Measurements from ENCODE around the gene SDCBP2. TPM values are rescaled to one million over a fixed set of nuclear protein-coding genes. Genes with fewer than 3 reads are reported as not detected.

SDCBP2 gene
- total and polyA plus RNA-seq, 2 experiments from 2014 or later: 4.2 to 5.5 TPM

DNA sequence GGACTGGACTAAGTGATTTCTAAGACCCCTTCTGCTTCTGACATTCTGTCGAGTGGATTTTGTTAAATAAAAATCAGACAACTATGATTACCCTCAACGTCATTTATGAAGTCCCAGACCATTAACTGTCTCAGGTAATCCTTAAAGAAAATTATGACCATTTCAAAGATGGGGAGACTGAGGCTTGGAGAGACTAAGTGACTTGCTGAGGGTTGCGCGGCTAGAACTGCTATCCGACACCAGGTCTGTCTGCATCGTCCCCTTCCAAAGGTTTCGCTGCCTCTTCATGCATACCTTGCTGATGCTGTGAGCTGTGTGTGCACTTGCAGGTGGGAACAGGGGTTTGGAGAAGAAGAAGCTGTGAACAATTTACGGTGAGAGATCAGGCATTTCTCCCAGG, 59.7 kb downstream of the SDCBP2 start:
- in situ Hi-C loops (cut with MboI): no loop called here
- Histone ChIP-seq H3K4me1 (ENCODE audit: insufficient read depth) (peaks cover 15% of the 10 kb centered on the region), H3K27ac (no peak overlapping the region), H3K9ac (no peak overlapping the region), H3K9me3 (ENCODE audit: low read depth) (no peaks in the 10 kb centered on the region), H3K36me3 (ENCODE audit: low read depth) (no peaks in the 10 kb centered on the region), H3K27me3 (replicated peaks; ENCODE audit: insufficient read depth) (no peaks in the 10 kb centered on the region), H4K20me1 (ENCODE audit: insufficient read depth) (no peaks in the 10 kb centered on the region), H3K4me3 (no peak overlapping the region), H3F3A (ENCODE audit: insufficient read depth) (no peaks in the 10 kb centered on the region), H3K9me2 (ENCODE audit: insufficient read depth) (no peaks in the 10 kb centered on the region), H3K79me2 (ENCODE audit: insufficient read depth) (0 out of 2 replicates have a peak, but pooled peaks cover 5% of the 10 kb centered on the region), H3K4me2 (ENCODE audit: unreplicated experiment) (no peak overlapping the region), H2AFZ (no peak overlapping the region)
- 81 to 88% methylated on average over 8 of the region's 8 CpGs for WGBS, 2 experiments (ENCODE audit: low coverage in 1 of 2, low lambda C conversion rate in 2 of 2, missing lambda C conversion rate in 2 of 2)
- TF ChIP-seq EZH2 (IDR thresholded peaks at IDR 0.05; ENCODE audit: insufficient read depth, poor library complexity, severe bottlenecking): no peak
- DNase-seq: no peak

DNA sequence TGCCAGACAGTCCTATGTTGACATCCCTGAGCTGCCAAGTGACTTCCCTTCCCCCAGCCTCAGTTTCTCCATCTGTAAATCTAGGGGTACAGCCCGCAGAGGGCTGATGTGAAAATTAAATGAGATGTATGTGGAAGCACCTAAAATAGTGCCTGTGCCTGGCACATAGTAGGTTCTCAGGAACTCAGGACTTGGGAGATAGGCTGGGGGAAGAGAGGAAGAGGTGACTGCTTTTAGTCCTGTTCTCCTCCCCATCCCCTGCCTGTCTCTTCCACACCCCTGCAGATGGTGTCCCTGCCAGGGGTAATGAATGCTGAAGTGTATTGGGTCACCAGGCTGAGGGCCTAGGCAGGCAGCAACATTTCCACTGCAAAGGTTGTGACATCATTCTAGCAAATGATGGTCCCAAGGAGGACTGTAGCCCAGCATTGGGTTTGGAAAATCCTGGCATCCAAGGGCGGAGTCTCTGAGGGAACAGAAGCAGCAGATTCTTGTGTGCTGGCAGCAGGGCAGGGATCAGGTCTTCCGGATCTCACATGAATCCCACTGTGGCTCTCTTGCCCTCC, 61.0 kb downstream of the SDCBP2 start:
- no peaks in the 10 kb centered on the region for H3K36me3 ChIP-seq (ENCODE audit: low read depth)
- H3K4me3 ChIP-seq: no peak overlapping the region
- DNase-seq: peak; percentile 12
- no peak overlapping the region for H3K27ac ChIP-seq
- H2AFZ ChIP-seq: no peak overlapping the region
- in situ Hi-C loops (cut with MboI): no loop called here
- TF ChIP-seq EZH2 (IDR thresholded peaks at IDR 0.05; ENCODE audit: insufficient read depth, poor library complexity, severe bottlenecking): no peak
- TF ChIP-seq EZH2phosphoT487 (IDR thresholded peaks at IDR 0.05; ENCODE audit: insufficient read depth, low read depth): no peak
- H3K9me3 ChIP-seq (ENCODE audit: low read depth): no peaks in the 10 kb centered on the region
- H3F3A ChIP-seq (ENCODE audit: insufficient read depth): no peaks in the 10 kb centered on the region
- H3K4me2 ChIP-seq (ENCODE audit: unreplicated experiment): no peak overlapping the region
- H3K9ac ChIP-seq: no peak overlapping the region
- no peaks in the 10 kb centered on the region for H3K9me2 ChIP-seq (ENCODE audit: insufficient read depth)
- H3K79me2 ChIP-seq (ENCODE audit: insufficient read depth): 0 out of 2 replicates have a peak, but pooled peaks cover 5% of the 10 kb centered on the region
- 78 to 88% methylated on average over 3 of the region's 3 CpGs for WGBS, 2 experiments (ENCODE audit: low coverage in 1 of 2, low lambda C conversion rate in 2 of 2, missing lambda C conversion rate in 2 of 2)
- H3K27me3 ChIP-seq (replicated peaks; ENCODE audit: insufficient read depth): no peaks in the 10 kb centered on the region
- H3K4me1 ChIP-seq (ENCODE audit: insufficient read depth): peaks cover 23% of the 10 kb centered on the region
- H4K20me1 ChIP-seq (ENCODE audit: insufficient read depth): no peaks in the 10 kb centered on the region

DNA sequence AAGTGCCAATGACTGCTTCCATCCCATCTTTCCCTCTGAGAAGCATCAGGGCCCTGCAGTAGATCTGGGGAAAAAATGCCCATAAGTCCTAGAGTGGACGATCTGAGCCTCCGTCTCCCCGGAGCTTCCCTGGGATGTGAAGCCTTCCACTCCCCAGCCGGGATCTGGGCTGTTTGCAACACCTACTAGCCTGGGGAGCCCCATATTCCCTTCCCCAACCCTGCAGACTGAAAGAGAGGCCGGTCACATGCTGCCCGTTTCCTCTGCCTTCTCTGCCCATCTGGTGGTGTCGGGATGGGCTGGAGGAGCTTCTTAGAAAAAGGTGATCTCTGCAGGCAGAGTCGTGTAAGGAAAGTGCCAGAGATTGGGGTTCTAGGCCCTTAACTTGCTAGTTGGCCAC, 61.8 kb downstream of the SDCBP2 start:
- Histone ChIP-seq H3K36me3 (ENCODE audit: low read depth) (no peaks in the 10 kb centered on the region), H3K27me3 (replicated peaks; ENCODE audit: insufficient read depth) (no peaks in the 10 kb centered on the region), H3K9me2 (ENCODE audit: insufficient read depth) (no peaks in the 10 kb centered on the region), H3K79me2 (ENCODE audit: insufficient read depth) (0 out of 2 replicates have a peak, but pooled peaks cover 5% of the 10 kb centered on the region), H3K27ac (no peak overlapping the region), H3F3A (ENCODE audit: insufficient read depth) (no peaks in the 10 kb centered on the region), H4K20me1 (ENCODE audit: insufficient read depth) (no peaks in the 10 kb centered on the region), H3K9ac (0 out of 2 replicates have a peak overlapping the region, but pooled peaks have one; percentile 72), H2AFZ (no peak overlapping the region; the same call in 1 of the 2 replicates), H3K9me3 (ENCODE audit: low read depth) (no peaks in the 10 kb centered on the region), H3K4me1 (ENCODE audit: insufficient read depth) (peaks cover 23% of the 10 kb centered on the region), H3K4me3 (peak overlapping the region; percentile 76), H3K4me2 (ENCODE audit: unreplicated experiment) (peak overlapping the region; percentile 83)
- in situ Hi-C loops (cut with MboI): no loop called here
- WGBS, 2 experiments (ENCODE audit: low coverage in 1 of 2, low lambda C conversion rate in 2 of 2, missing lambda C conversion rate in 2 of 2): 54 to 56% methylated on average over 8 of the region's 8 CpGs
- TF ChIP-seq EZH2phosphoT487 (IDR thresholded peaks at IDR 0.05; ENCODE audit: insufficient read depth, low read depth): no peak
- TF ChIP-seq EZH2 (IDR thresholded peaks at IDR 0.05; ENCODE audit: insufficient read depth, poor library complexity, severe bottlenecking): no peak
- peak; percentile 20 for DNase-seq

- 1 to 2% methylated on average over 51 to 59 of the region's 61 CpGs for WGBS, 2 experiments (ENCODE audit: low coverage in 1 of 2, low lambda C conversion rate in 2 of 2, missing lambda C conversion rate in 2 of 2)
- H3K9me3 ChIP-seq (ENCODE audit: low read depth): no peaks in the 10 kb centered on the region
- H3K4me2 ChIP-seq (ENCODE audit: unreplicated experiment): peak within 1 kb of the TSS; percentile 89
- H3F3A ChIP-seq (ENCODE audit: insufficient read depth): no peaks in the 10 kb centered on the region
- TF ChIP-seq EZH2phosphoT487 (IDR thresholded peaks at IDR 0.05; ENCODE audit: insufficient read depth, low read depth) (no peak), EZH2 (IDR thresholded peaks at IDR 0.05; ENCODE audit: insufficient read depth, poor library complexity, severe bottlenecking) (no peak)
- peaks cover 23% of the 10 kb centered on the region for H3K4me1 ChIP-seq (ENCODE audit: insufficient read depth)
- H3K4me3 ChIP-seq: peak within 1 kb of the TSS; percentile 76
- H3K27ac ChIP-seq: peak within 1 kb of the TSS; percentile 48
- H3K9me2 ChIP-seq (ENCODE audit: insufficient read depth): no peaks in the 10 kb centered on the region
- H3K79me2 ChIP-seq (ENCODE audit: insufficient read depth): 0 out of 2 replicates have a peak, but pooled peaks cover 5% of the 10 kb centered on the region
- in situ Hi-C loops (cut with MboI): no loop called here
- H4K20me1 ChIP-seq (ENCODE audit: insufficient read depth): no peaks in the 10 kb centered on the region
- H3K36me3 ChIP-seq (ENCODE audit: low read depth): no peaks in the 10 kb centered on the region
- H3K27me3 ChIP-seq (replicated peaks; ENCODE audit: insufficient read depth): no peaks in the 10 kb centered on the region
- peak; percentile 87 for DNase-seq
- H3K9ac ChIP-seq: peak within 1 kb of the TSS; percentile 72
- peak within 1 kb of the TSS; percentile 95 for H2AFZ ChIP-seq
Measured at GRCh38 chr20:1266167-1266973, 62.6 kb downstream of the SDCBP2 start, which contains the start of gene SNPH. SNPH (plus strand) TSS chr20:1266294; CDS start chr20:1296240, 29,946 bp downstream.

All from GM23248 (cell line).